GM18499 (cell line): ENCODE results near the gene CIBAR2.

Experiments used
- ATAC-seq: cut with Tn5 transposase; IDR thresholded peaks from one replicate; pipeline ENCODE4 v1.9.1; 2021; ENCODE audit warnings: moderate number of reproducible peaks; ENCODE audit not compliant: insufficient read depth, unreplicated experiment

CIBAR2 gene

DNA sequence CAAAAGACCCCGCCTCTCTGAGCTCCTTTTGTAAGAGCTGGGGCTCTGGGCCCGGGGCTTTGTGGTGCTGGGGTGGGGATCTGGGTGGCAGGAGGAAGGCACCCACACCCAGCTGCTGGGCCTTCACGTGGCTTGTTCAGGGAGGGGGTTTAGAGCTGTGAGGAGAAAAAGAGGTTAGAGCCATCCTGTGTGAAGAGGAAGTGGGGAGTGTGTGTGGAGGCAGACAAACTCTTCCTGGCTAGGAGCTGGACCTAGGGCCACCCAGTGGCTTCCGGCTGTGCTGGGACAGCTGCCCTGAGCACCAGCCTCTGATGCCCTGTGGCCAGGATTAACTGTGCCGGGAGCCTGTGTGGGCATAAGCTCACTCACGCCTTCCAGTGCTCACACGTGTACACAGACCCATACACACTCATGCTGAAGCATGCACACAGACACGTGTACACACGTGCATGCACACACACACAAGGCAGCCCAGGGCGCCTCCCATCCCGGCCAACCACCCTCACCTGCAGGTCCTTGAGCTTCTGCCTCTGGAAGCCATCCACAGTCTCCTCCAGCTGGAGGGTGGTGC is 7.4 kb downstream of the CIBAR2 start:
- ATAC-seq: no peak

DNA sequence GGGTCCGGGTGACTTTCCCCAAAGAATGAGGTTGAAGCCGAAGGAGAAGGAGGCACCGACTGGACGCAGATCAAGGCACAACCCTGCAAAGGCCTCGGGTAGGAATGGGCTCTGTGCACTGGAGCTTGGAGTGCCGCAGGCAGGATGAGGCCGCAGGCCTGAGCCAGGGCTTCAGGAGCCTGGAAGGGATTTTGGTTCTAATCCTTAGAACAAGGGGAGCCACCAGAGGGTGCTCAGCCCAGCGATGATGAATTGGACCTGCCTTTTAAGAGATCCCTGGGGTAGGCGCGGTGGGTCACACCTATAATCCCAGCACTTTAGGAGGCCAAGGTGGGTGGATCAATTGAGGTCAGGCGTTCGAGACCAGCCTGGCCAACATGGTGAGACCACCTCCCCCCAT is 8.1 kb downstream of the CIBAR2 start:
- no peak for ATAC-seq

DNA sequence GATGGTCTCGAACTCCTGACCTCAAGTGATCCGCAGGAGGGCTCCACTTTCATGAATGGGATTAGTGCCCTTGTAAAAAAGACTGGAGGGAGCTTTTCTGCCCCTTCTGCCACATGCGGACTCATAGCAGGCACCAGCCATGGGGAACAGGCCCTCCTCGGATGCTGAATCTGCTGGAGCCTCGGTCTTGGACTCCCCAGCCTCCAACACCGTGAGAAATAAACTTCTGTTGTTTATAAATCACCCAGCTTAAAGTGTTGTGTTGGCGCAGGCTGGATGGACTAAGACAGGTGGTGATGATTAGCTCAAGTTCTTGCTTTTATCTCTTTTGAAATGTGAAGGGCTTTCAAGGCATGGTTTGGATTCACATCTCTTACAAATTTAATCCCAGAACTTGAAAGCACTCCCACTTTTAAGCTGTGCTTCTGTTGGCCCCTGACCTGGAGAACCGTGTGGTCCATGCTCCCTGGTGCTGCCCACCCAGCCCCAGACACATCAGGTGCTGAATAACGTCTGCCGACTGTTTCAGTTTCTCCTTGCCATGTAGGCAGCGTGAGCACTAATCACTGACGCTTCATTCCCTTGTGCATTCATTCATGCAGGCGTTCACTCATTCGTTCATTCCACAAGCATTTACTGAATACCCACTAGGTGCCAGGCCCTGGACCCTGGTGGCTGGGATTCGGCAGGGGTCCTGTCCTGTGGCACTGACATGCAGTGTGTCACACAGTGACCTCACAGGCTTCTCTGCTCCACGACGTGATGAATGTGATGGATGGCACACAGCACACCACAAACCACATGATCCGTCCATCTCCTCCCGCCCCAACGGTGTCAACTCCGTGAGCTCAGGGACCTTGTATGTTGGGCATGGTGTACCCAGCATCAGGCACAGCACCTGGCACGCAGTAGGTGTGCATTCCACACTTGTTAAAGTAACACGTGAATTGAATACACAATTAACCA is 8.9 kb downstream of the CIBAR2 start:
- no peak for ATAC-seq

DNA sequence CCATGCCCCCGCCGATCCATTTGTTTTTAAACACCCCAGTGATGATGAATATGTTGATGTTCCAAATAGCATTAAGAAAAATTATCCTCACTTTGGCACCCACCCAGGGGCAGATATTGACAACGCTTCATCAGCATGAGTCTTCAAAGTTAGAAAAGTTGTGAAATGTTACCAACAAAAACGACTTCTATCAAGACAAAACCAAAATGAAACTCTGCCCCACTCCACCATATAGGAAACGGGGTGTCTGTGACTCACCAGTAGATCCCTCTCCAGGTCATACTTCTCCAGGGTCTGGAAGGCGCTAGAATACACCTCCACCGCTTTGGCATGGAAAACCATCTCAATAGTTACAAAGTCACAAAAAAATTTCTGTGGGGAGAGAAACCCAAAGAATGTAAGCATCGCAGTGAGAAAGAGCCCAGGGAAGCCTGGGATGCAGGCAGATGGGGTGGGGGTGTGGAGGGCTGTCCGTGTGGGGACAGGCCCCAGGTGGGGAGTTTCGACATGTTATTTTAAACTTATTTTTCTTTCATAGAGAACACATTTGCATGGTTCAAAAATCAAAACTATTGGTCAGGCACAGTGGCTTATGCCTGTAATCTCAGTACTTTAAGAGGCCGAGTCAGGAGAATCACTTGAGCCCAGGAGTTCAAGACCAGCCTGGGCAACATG is 10.2 kb downstream of the CIBAR2 start:
- no peak for ATAC-seq

DNA sequence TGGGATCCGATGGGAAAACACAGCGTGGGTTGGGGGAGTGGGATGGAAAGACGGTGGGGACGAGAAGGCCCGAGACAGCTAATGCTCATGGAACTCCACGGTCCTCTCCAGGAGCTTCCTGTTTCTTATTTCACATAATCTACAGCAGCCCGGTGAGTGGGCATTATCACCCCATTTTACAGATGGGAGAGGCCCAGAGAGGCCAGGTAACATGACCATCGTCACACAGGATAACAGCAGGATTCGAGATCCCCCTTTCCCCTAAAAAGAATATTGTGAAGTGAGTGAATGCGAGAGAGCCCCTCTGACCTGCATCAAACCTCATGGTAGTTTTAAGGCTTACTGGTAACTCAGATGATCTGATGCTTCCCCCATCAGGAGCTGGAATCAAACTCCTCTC is 12.0 kb downstream of the CIBAR2 start:
- no peak for ATAC-seq

DNA sequence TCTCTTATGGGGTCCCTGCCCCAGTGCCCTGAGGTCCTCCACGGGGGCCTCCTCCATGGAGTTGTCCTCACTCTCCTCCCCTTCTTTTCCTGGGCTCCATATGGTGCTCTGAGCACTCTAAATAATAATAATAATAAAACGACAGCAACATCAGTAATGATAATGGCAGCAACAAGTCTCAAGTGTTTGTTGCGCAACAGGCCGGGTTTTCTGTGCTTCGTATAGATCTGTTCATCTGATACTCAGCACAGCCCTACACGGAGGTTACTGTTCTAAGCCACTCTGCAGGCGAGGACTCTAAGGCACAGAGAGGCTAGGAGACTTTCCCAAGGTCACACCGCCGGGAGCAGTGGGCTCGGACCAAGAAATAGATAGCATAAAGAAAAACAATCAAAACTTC is 13.7 kb downstream of the CIBAR2 start:
- ATAC-seq: no peak

DNA sequence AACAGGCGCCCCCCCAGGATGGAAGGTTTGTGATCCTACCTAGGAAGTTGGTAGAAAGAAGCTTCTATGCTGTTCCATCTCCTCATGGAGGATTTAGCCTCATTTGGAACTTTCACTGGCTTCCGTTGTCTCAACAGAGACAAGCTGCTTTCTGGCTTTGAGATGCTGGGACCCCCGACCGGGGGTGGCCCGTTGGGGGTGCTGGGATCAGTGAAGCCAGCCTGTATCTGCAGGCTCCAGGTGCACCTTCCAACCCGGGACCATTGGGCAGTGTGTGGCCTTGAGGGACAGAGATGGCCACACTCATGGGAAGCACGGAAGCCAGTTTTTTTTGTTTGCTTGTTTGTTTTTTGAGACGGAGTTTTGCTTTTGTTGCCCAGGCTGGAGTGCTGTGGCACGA is 15.4 kb downstream of the CIBAR2 start:
- no peak for ATAC-seq

DNA sequence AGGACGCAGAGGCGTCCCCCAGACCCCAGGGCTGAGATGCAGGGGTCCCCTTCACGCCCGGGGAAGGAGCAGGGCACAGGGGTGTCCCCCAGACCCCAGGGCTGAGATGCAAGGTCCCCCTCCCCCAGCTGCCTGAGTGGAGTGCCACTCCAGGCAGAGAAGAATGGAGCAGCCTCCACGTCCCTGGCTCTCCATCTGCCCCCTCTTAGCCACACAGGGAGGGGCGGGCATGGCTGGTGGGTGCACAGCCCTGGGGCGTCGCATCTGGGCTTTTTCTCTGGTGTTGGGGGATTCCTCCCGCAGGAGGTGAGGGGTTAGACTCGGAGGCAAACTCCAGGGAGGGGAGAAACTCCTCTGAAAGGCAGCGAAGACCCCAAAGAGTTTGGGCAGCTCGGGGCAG is 17.5 kb downstream of the CIBAR2 start:
- no peak for ATAC-seq

DNA sequence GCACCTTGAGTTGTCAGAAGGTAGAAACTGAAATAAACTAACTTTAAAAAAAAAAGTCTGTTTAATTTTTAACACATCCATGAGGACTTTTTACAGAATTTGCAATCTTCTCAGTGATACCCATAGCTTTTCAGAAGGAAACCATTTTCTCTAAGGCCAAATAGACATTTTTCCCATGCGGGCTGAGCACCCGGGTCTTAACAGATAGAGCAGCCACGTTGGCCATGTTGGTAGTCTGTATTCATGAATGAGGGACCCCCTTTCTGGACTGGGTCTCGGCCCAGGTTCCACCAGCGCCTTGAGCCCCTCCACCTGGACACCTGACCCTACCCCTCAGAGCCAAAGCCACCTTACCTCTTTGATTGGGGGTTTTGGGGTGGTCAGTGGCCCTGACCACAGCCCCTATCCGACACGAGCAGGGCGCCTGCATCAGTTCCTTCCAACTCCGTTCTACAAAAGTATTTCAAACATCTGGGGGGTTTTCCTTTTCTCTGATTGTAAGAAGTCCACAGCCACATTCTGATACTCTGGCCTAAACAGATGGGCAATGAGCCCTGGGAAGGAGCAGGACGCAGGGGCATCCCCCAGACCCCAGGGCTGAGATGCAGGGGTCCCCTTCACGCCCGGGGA is 18.0 kb downstream of the CIBAR2 start:
- ATAC-seq: no peak

DNA sequence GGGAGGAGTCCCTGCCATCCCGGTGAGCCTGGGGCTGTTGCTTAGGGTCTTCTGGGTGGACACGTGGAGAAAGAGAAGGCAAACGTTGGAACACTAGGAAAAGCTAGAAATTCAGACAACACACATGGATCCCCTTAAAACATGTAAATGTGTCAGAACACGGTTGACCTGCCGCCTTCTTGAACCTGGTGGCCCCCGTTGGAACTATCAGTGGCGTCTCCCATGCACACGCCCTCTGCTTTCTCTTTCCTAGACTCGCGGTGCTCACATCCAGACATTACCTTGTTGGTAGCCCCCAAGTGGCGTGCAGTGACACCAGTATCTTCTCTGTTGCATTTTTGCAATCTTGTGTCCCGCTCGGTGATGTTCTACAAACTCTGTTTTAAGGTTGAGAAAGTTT is 18.6 kb downstream of the CIBAR2 start:
- no peak for ATAC-seq

DNA sequence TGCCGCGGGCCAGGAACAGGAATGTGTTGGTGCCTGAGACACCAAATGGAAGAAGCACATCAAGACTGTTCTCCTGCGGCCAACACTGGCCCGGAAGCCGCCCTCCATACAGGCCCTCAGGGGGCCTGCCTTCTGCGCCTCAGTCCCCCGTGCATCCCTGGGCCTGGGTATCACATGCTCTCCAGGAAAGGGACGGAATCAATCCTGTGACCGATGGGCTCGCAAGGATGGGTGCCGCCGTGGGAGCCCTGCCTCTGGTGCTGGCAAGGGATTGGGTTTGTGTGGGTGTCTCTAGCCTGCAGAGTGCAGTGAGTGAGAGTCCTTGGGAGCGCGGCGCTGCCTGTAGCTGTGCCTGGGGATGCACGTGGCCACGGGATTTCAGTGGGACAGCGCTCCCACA is 19.4 kb downstream of the CIBAR2 start:
- no peak for ATAC-seq

DNA sequence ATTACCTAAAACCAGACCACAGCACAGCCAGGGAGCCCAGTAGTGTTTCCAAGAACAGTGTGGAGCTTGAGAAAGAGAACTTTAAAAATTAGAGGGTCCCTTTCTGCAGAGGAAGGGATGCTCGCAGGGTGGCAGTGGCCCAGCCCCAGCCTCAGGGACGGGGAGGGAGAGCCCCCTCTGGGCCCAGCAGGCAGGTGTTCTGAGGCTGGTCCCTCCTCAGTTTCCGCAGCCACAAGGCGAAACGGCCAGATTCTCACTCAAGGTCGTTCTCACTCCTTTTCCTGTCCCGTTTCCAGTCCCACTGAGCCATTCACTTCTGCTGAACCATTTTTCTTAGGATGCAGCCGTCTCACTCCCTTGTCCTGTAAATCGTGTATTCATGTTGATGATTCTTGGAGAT is 20.0 kb downstream of the CIBAR2 start:
- ATAC-seq: no peak

DNA sequence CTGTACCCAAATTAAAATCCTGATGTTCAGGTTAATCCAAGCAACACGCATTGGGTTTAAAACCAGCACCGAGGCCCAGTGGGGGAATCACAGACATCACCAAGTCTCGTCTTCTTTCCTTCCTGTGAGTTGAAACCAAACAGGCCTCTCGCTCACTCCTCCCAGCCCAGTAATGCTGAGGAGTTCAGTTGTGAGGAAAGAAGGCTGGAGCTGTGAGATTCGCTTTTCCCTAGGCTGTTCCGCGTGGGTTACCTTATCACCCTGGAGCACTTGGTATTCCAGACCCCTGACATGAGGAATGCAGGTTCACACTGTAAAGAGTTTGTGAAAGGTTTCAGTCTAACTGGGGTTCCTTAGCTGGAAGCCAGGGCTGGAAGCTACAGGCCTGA is 20.8 kb downstream of the CIBAR2 start:
- ATAC-seq: no peak

DNA sequence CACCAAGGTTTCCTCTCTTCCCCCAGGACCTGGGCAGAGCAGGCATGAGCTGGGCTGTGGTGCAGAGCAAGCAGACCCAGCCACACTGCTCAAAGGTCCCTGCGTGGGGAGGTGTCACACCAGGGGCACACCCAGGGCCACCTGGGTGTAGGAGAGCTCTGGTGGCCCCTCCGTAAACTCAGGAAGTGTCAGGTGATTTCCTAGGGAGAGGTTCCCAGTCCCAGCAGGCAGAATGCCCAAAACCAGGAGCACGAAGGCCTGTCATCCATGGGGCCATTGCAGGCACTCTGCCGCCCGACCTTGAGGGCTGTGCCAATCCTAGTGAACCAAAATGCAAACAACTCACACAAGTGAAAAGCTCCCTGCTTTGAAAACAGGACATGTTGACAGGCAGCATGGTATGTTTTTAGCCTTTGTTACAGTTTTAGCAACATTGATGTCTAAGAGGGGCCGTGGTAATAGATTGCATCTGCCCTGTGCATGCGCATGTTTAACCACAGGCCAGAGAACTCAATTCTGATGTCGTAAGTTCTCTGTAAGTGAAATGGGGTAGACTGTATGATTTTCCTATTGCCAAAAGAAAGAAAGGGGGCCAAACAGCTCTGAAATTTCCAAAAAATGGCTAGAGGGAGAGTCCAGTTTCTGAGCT is 21.3 kb downstream of the CIBAR2 start:
- ATAC-seq: no peak

DNA sequence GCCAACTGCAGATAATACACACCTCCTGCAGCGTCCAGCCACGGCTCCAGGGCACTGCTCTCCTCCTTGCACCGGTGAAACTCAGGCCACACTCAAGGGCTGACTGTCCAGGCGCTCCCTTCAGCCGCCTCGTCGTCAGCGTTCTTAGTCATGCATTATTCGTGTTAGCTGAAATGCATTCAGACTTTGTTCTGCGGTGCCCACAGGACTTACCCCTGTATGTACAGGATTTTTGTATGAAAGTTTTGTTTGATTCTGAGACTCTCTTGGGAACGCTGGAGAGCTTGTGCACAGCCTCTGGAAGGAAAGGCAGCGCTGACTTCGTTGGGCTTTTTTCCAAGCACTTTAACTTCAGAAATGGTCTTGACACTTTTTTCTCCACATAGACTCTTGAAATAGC is 22.1 kb downstream of the CIBAR2 start:
- no peak for ATAC-seq

DNA sequence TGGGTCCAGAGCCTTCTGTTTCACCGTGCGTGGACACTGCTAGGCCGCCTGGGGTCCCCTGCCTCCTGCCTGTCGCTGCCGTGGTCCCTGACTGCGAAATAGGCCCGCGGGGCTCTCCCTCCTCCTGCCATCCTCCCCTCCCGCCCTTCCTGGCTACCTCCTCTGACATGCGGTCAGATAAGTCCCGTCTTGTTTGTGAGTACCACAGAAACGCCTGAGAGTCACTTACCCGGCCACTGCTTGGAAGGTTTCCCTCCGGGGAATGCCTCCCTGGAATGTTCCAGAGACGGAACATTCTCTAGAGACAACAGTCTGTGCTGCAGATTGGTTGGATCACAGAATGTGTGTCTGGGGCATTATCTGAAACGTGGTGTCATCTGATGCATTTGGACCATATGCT is 22.7 kb downstream of the CIBAR2 start:
- ATAC-seq: no peak

DNA sequence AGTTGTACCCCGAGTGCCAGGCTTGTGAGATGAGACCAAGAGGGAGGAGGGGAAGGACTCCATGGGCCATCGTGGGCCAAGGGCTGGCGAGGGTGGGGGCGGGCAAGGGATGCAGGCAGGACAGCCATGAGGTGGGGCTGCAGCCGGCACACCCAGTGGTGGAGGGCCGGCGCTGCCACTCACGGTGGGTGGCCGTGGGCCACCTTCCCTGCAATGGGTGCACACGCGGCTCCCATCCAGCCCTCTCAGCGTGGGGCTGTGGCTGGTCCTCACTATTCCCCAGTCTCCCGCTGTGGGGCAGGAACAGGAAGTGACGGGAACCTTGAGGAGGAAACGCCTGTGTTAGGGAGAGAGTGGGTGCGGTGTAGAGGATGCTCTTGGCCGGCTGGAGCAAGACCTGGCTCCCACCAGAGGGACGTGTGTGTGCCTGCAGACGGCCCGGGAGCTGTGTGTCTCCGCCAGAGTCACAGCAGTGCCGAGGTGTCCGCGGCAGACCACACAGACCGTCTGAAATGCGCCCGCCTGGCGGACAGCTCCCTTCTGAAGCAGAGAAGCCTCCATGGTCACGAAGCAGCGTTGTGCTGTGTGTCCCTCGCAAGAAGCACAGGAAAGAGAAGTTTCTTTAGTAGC is 23.6 kb downstream of the CIBAR2 start:
- no peak for ATAC-seq

DNA sequence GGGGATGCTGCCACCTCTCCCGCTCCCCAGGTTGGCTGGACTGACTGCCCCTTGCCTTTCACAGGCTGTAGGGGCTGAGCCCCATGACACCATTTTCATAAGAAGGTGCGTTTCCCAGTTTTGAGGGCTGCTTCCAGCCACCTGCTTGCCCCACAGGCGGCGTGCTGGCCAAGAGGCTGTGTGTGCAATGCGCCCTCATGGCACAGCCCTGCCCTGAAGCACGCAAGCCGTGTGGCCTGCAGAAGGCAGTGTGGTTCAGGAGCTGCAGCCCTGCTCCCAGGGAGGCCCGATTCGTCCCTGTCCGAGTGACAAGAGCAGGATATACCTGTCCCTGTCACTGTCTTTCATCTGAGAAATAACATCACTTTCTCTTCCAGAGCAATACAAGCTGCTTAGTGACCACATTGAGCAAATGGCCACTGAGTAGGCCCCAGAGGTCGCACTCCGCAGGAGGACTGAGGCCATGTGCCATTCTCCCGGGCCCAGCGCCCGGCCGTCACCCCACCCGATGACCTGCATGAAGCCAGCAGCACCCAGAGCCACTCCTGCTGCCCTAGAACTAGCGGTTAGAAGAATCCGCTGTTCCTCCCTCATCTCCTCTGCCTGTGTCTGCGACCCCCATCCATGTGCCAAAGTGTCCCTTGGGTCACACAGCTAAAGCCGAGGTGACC is 24.2 kb downstream of the CIBAR2 start:
- no peak for ATAC-seq
